Glomerular visceral epithelial cell (primary cell): ENCODE measurements around the gene TTC7B.

Source experiments
- DNase-seq: peaks from one replicate; pipeline ENCODE4 v3.0.0-alpha.2; 2016; ENCODE audit errors: extremely low spot score

The TTC7B gene

GRCh38 chr14:90576981-90577660 is 239.1 kb downstream of the TTC7B start:
- DNase-seq: no peak

- no peak for DNase-seq
Measured at GRCh38 chr14:90576581-90576980, 239.6 kb downstream of the TTC7B start.

GRCh38 chr14:90575781-90576180 is 240.4 kb downstream of the TTC7B start:
- no peak for DNase-seq

- no peak for DNase-seq
Measured at GRCh38 chr14:90575336-90575735, 240.9 kb downstream of the TTC7B start.

- no peak for DNase-seq
Measured at GRCh38 chr14:90574188-90575131, 241.8 kb downstream of the TTC7B start.

- no peak for DNase-seq
Measured at GRCh38 chr14:90573385-90574105, 242.7 kb downstream of the TTC7B start.

- no peak for DNase-seq
Measured at GRCh38 chr14:90572441-90573150, 243.6 kb downstream of the TTC7B start.

- DNase-seq: no peak
Measured at GRCh38 chr14:90571149-90571947, 244.9 kb downstream of the TTC7B start.

- DNase-seq: no peak
Measured at GRCh38 chr14:90570461-90570860, 245.8 kb downstream of the TTC7B start.

- no peak for DNase-seq
Measured at GRCh38 chr14:90569606-90570387, 246.4 kb downstream of the TTC7B start.

- no peak for DNase-seq
Measured at GRCh38 chr14:90569201-90569600, 247.0 kb downstream of the TTC7B start.

GRCh38 chr14:90568405-90568804 is 247.8 kb downstream of the TTC7B start:
- DNase-seq: no peak

- DNase-seq: no peak
Measured at GRCh38 chr14:90567991-90568390, 248.2 kb downstream of the TTC7B start.

GRCh38 chr14:90567191-90567590 is 249.0 kb downstream of the TTC7B start:
- no peak for DNase-seq

- DNase-seq: no peak
Measured at GRCh38 chr14:90566481-90566880, 249.7 kb downstream of the TTC7B start.

- no peak for DNase-seq
Measured at GRCh38 chr14:90564496-90564895, 251.7 kb downstream of the TTC7B start.

- DNase-seq: no peak
Measured at GRCh38 chr14:90562652-90563051, 253.6 kb downstream of the TTC7B start.

GRCh38 chr14:90561920-90562319 is 254.3 kb downstream of the TTC7B start:
- no peak for DNase-seq

GRCh38 chr14:90560991-90561390 is 255.2 kb downstream of the TTC7B start:
- DNase-seq: no peak

GRCh38 chr14:90560558-90560957 is 255.7 kb downstream of the TTC7B start:
- no peak for DNase-seq
